ENCODE results near the gene USP6.
"Not testable (repeated sequence)": the region's sequence is repeated elsewhere in the genome, so short reads cannot be mapped to it uniquely, and the experiment has no call there.

The USP6 gene

DNA sequence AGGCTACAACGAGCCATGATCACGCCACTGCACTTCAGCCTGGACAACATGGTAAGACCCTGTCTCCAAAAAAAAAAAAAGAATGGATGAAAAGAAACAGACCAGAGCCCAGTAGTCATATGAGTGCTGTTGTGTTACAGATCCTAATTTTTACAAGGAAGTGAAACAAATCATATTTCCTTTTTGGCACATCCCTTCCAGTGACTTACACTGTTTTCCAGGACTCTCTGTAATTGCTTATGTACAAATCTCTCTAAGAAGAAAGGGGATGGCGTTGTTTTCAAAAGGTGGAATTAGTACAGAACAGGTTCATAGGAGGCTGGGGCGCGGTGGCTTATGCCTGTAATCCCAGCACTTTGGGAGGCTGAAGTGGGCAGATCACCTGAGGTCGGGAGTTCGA lies 95.6 kb downstream of the USP6 start:
- TF ChIP-seq ZNF565 (CRISPR knock-in tag; conservative IDR thresholded peaks at IDR 0.05; ENCODE audit: low read depth) = no peak
- no peak for TF ChIP-seq SNAI2 (CRISPR knock-in tag; IDR thresholded peaks at IDR 0.05)
- TF ChIP-seq TOX (CRISPR knock-in tag; IDR thresholded peaks at IDR 0.05; ENCODE audit: borderline replicate concordance) = no peak
- no peak for ATAC-seq

DNA sequence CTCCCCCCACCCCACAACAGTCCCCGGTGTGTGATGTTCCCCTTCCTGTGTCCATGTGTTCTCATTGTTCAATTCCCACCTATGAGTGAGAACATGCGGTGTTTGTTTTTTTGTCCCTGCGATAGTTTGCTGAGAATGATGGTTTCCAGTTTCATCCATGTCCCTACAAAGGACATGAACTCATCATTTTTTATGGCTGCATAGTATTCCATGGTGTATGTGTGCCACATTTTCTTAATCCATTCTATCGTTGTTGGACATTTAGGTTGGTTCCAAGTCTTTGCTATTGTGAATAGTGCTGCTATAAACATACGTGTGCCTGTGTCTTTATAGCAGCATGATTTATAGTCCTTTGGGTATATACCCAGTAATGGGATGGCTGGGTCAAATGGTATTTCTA lies 101.7 kb downstream of the USP6 start:
- ATAC-seq = not testable (repeated sequence)

DNA sequence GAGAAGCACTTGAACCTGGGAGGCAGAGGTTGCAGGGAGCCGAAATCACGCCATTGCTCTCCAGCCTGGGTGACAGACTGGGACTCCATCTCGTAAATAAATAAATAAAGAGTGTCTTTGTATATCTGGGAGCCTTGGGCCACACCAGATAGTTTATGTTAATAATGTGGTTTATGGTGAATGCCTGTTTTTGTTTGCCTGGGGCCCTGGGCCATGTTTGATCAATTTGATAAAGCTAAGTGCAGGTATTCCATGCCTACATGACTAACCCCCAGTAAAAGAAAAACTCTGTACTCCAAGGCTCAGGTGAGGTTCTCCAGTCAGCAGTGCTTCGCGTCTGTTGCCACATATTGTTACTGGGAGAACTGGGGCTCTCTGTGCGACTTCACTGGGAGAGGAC lies 103.7 kb downstream of the USP6 start:
- TF ChIP-seq, protein P1, sequence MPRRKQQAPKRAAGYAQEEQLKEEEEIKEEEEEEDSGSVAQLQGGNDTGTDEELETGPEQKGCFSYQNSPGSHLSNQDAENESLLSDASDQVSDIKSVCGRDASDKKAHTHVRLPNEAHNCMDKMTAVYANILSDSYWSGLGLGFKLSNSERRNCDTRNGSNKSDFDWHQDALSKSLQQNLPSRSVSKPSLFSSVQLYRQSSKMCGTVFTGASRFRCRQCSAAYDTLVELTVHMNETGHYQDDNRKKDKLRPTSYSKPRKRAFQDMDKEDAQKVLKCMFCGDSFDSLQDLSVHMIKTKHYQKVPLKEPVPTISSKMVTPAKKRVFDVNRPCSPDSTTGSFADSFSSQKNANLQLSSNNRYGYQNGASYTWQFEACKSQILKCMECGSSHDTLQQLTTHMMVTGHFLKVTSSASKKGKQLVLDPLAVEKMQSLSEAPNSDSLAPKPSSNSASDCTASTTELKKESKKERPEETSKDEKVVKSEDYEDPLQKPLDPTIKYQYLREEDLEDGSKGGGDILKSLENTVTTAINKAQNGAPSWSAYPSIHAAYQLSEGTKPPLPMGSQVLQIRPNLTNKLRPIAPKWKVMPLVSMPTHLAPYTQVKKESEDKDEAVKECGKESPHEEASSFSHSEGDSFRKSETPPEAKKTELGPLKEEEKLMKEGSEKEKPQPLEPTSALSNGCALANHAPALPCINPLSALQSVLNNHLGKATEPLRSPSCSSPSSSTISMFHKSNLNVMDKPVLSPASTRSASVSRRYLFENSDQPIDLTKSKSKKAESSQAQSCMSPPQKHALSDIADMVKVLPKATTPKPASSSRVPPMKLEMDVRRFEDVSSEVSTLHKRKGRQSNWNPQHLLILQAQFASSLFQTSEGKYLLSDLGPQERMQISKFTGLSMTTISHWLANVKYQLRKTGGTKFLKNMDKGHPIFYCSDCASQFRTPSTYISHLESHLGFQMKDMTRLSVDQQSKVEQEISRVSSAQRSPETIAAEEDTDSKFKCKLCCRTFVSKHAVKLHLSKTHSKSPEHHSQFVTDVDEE (CRISPR knock-in tag; IDR thresholded peaks at IDR 0.05) = no peak
- TF ChIP-seq ZNF565 (CRISPR knock-in tag; conservative IDR thresholded peaks at IDR 0.05; ENCODE audit: low read depth) (no peak), ZC3H10 (CRISPR knock-in tag; IDR thresholded peaks at IDR 0.05) (no peak), ZFP30 (CRISPR knock-in tag; IDR thresholded peaks at IDR 0.05) (no peak), TOX (CRISPR knock-in tag; IDR thresholded peaks at IDR 0.05; ENCODE audit: borderline replicate concordance) (no peak), ISL1 (CRISPR knock-in tag; IDR thresholded peaks at IDR 0.05) (no peak), SNAI2 (CRISPR knock-in tag; IDR thresholded peaks at IDR 0.05) (no peak), ZFP3 (CRISPR knock-in tag; IDR thresholded peaks at IDR 0.05) (no peak), OSR1 (CRISPR knock-in tag; IDR thresholded peaks at IDR 0.05) (no peak)
- TF ChIP-seq, protein P2, sequence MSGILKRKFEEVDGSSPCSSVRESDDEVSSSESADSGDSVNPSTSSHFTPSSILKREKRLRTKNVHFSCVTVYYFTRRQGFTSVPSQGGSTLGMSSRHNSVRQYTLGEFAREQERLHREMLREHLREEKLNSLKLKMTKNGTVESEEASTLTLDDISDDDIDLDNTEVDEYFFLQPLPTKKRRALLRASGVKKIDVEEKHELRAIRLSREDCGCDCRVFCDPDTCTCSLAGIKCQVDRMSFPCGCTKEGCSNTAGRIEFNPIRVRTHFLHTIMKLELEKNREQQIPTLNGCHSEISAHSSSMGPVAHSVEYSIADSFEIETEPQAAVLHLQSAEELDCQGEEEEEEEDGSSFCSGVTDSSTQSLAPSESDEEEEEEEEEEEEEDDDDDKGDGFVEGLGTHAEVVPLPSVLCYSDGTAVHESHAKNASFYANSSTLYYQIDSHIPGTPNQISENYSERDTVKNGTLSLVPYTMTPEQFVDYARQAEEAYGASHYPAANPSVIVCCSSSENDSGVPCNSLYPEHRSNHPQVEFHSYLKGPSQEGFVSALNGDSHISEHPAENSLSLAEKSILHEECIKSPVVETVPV (CRISPR knock-in tag; IDR thresholded peaks at IDR 0.05) = no peak
- TF ChIP-seq, protein P3, sequence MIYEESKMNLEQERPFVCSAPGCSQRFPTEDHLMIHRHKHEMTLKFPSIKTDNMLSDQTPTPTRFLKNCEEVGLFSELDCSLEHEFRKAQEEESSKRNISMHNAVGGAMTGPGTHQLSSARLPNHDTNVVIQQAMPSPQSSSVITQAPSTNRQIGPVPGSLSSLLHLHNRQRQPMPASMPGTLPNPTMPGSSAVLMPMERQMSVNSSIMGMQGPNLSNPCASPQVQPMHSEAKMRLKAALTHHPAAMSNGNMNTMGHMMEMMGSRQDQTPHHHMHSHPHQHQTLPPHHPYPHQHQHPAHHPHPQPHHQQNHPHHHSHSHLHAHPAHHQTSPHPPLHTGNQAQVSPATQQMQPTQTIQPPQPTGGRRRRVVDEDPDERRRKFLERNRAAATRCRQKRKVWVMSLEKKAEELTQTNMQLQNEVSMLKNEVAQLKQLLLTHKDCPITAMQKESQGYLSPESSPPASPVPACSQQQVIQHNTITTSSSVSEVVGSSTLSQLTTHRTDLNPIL (CRISPR knock-in tag; IDR thresholded peaks at IDR 0.05; ENCODE audit: low read depth) = no peak
- TF ChIP-seq, protein P4, sequence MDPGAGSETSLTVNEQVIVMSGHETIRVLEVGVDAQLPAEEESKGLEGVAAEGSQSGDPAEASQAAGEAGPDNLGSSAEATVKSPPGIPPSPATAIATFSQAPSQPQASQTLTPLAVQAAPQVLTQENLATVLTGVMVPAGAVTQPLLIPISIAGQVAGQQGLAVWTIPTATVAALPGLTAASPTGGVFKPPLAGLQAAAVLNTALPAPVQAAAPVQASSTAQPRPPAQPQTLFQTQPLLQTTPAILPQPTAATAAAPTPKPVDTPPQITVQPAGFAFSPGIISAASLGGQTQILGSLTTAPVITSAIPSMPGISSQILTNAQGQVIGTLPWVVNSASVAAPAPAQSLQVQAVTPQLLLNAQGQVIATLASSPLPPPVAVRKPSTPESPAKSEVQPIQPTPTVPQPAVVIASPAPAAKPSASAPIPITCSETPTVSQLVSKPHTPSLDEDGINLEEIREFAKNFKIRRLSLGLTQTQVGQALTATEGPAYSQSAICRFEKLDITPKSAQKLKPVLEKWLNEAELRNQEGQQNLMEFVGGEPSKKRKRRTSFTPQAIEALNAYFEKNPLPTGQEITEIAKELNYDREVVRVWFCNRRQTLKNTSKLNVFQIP (CRISPR knock-in tag; IDR thresholded peaks at IDR 0.05; ENCODE audit: borderline replicate concordance, low read depth) = no peak

DNA sequence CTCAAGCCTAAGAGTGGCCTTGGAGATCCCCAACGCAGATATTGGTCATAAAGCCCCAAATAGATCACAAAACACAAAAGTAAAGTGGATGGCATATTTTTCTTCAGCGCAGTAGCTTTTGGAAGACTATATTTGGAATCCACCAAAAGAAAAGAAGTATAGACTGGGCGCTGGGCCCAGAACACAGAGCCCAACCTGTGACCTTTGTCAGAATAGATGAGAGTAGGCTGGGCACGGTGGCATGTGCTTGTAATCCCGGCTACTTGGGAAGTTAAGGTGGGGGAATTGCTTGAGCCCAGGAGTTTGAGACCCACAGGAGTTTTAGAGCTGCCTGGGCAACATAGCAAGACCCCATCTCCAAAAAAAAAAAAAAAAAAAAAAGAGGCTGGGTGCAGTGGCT lies 104.2 kb downstream of the USP6 start:
- no peak for ATAC-seq
- TF ChIP-seq ISL1 (CRISPR knock-in tag; IDR thresholded peaks at IDR 0.05) (no peak), ZFP3 (CRISPR knock-in tag; IDR thresholded peaks at IDR 0.05) (no peak), ZNF8 (CRISPR knock-in tag; IDR thresholded peaks at IDR 0.05) (no peak), SNAI2 (CRISPR knock-in tag; IDR thresholded peaks at IDR 0.05) (no peak), TCF4 (CRISPR knock-in tag; IDR thresholded peaks at IDR 0.05; ENCODE audit: borderline replicate concordance) (no peak), ESRRG (CRISPR knock-in tag; IDR thresholded peaks at IDR 0.05) (no peak), PPARA (CRISPR knock-in tag; IDR thresholded peaks at IDR 0.05; ENCODE audit: borderline replicate concordance) (no peak), ZC3H10 (CRISPR knock-in tag; IDR thresholded peaks at IDR 0.05) (no peak), ZNF565 (CRISPR knock-in tag; conservative IDR thresholded peaks at IDR 0.05; ENCODE audit: low read depth) (no peak)
- TF ChIP-seq, protein P4 (CRISPR knock-in tag; IDR thresholded peaks at IDR 0.05; ENCODE audit: borderline replicate concordance, low read depth) = no peak
- TF ChIP-seq, protein P3 (CRISPR knock-in tag; IDR thresholded peaks at IDR 0.05; ENCODE audit: low read depth) = no peak
- TF ChIP-seq, protein P2 (CRISPR knock-in tag; IDR thresholded peaks at IDR 0.05) = no peak
- TF ChIP-seq, protein P5, sequence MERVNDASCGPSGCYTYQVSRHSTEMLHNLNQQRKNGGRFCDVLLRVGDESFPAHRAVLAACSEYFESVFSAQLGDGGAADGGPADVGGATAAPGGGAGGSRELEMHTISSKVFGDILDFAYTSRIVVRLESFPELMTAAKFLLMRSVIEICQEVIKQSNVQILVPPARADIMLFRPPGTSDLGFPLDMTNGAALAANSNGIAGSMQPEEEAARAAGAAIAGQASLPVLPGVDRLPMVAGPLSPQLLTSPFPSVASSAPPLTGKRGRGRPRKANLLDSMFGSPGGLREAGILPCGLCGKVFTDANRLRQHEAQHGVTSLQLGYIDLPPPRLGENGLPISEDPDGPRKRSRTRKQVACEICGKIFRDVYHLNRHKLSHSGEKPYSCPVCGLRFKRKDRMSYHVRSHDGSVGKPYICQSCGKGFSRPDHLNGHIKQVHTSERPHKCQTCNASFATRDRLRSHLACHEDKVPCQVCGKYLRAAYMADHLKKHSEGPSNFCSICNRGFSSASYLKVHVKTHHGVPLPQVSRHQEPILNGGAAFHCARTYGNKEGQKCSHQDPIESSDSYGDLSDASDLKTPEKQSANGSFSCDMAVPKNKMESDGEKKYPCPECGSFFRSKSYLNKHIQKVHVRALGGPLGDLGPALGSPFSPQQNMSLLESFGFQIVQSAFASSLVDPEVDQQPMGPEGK (CRISPR knock-in tag; IDR thresholded peaks at IDR 0.05; ENCODE audit: borderline replicate concordance) = no peak
- TF ChIP-seq, protein P1 (CRISPR knock-in tag; IDR thresholded peaks at IDR 0.05) = no peak

More for the DNA sequence above, 103.7 kb downstream of the USP6 start:
- ATAC-seq = no peak

Data from SK-N-SH treated with all-trans-retinoic acid at 6 μM for 48 hours (cell line).